ENCODE measurements around the gene NPPB. TPM values are rescaled to one million over a fixed set of nuclear protein-coding genes. Genes with fewer than 3 reads are reported as not detected.
"Not testable (repeated sequence)": the region's sequence is repeated elsewhere in the genome, so short reads cannot be mapped to it uniquely, and the experiment has no call there.

The NPPB gene
- polyA plus RNA-seq, 1 donor from 2014 or later = not detected

GRCh38 chr1:11904978-11905377 is 46.2 kb upstream of the NPPB start:
- Histone ChIP-seq H3K27me3 (ENCODE audit: insufficient read depth, low read depth, low read length) (no peaks in the 10 kb centered on the region), H3K9ac (ENCODE audit: low read length) (no peak overlapping the region), H3K9me3 (ENCODE audit: low read length) (no peaks in the 10 kb centered on the region)

GRCh38 chr1:11904156-11904555 is 45.4 kb upstream of the NPPB start:
- not testable (repeated sequence) for H3K79me2 ChIP-seq (replicated peaks; ENCODE audit: insufficient read depth, low read length); H3K4me3 ChIP-seq (ENCODE audit: low read length); H3K27me3 ChIP-seq (ENCODE audit: insufficient read depth, low read depth, low read length); H3K36me3 ChIP-seq (ENCODE audit: insufficient read depth, low read length); H3K9ac ChIP-seq (ENCODE audit: low read length); H3F3A ChIP-seq (ENCODE audit: insufficient read depth, low read length, poor library complexity, severe bottlenecking); H3K4me2 ChIP-seq (ENCODE audit: low read length); H3K9me2 ChIP-seq (ENCODE audit: insufficient read depth, low read length); H3K9me3 ChIP-seq (ENCODE audit: low read length); H3K27ac ChIP-seq (ENCODE audit: low read length); H2AFZ ChIP-seq (ENCODE audit: low read depth, low read length); H4K20me1 ChIP-seq (ENCODE audit: insufficient read depth)

More at GRCh38 chr1:11904978-11905377, 46.2 kb upstream of the NPPB start:
- Histone ChIP-seq H4K20me1 (ENCODE audit: insufficient read depth) (no peaks in the 10 kb centered on the region), H3K4me2 (ENCODE audit: low read length) (no peak overlapping the region), H2AFZ (ENCODE audit: low read depth, low read length) (no peak overlapping the region), H3K9me2 (ENCODE audit: insufficient read depth, low read length) (no peaks in the 10 kb centered on the region), H3K79me2 (replicated peaks; ENCODE audit: insufficient read depth, low read length) (no peaks in the 10 kb centered on the region), H3K36me3 (ENCODE audit: insufficient read depth, low read length) (no peaks in the 10 kb centered on the region), H3K27ac (ENCODE audit: low read length) (no peak overlapping the region), H3K4me3 (ENCODE audit: low read length) (no peak overlapping the region), H3F3A (ENCODE audit: insufficient read depth, low read length, poor library complexity, severe bottlenecking) (no peaks in the 10 kb centered on the region)
- TF ChIP-seq SMC3 (conservative IDR thresholded peaks at IDR 0.05; ENCODE audit: poor library complexity) = no peak
- TF ChIP-seq POLR2AphosphoS5 (IDR thresholded peaks at IDR 0.05) = no peak
- TF ChIP-seq MXI1 (conservative IDR thresholded peaks at IDR 0.05; ENCODE audit: poor library complexity, severe bottlenecking) = no peak
- no peak for TF ChIP-seq RAD21 (conservative IDR thresholded peaks at IDR 0.05)
- no peak for TF ChIP-seq REST (IDR thresholded peaks at IDR 0.05; ENCODE audit: borderline replicate concordance)
- no peak for TF ChIP-seq EZH2 (IDR thresholded peaks at IDR 0.05; ENCODE audit: borderline replicate concordance, insufficient read depth, low read length, poor library complexity, severe bottlenecking)
- no peak for TF ChIP-seq EP300 (conservative IDR thresholded peaks at IDR 0.05; ENCODE audit: poor library complexity, severe bottlenecking)
- TF ChIP-seq CTCF (IDR thresholded peaks at IDR 0.05; ENCODE audit: poor library complexity, severe bottlenecking) = no peak
- TF ChIP-seq TAF1 (IDR thresholded peaks at IDR 0.05; ENCODE audit: low read depth) = no peak

GRCh38 chr1:11903210-11903609 is 44.5 kb upstream of the NPPB start:
- Histone ChIP-seq H3K27me3 (ENCODE audit: insufficient read depth, low read depth, low read length) (peaks cover 15% of the 10 kb centered on the region), H3K27ac (ENCODE audit: low read length) (no peak overlapping the region), H4K20me1 (ENCODE audit: insufficient read depth) (no peaks in the 10 kb centered on the region), H3K4me2 (ENCODE audit: low read length) (no peak overlapping the region), H3K36me3 (ENCODE audit: insufficient read depth, low read length) (no peaks in the 10 kb centered on the region), H3K9me2 (ENCODE audit: insufficient read depth, low read length) (no peaks in the 10 kb centered on the region), H2AFZ (ENCODE audit: low read depth, low read length) (no peak overlapping the region), H3K9ac (ENCODE audit: low read length) (no peak overlapping the region), H3K79me2 (replicated peaks; ENCODE audit: insufficient read depth, low read length) (no peaks in the 10 kb centered on the region), H3F3A (ENCODE audit: insufficient read depth, low read length, poor library complexity, severe bottlenecking) (no peaks in the 10 kb centered on the region), H3K9me3 (ENCODE audit: low read length) (no peaks in the 10 kb centered on the region), H3K4me3 (ENCODE audit: low read length) (no peak overlapping the region)
- TF ChIP-seq EZH2 (IDR thresholded peaks at IDR 0.05; ENCODE audit: borderline replicate concordance, insufficient read depth, low read length, poor library complexity, severe bottlenecking) = no peak
- no peak for TF ChIP-seq CTCF (IDR thresholded peaks at IDR 0.05; ENCODE audit: poor library complexity, severe bottlenecking)
- TF ChIP-seq MXI1 (conservative IDR thresholded peaks at IDR 0.05; ENCODE audit: poor library complexity, severe bottlenecking) = no peak
- no peak for TF ChIP-seq SMC3 (conservative IDR thresholded peaks at IDR 0.05; ENCODE audit: poor library complexity)
- TF ChIP-seq TAF1 (IDR thresholded peaks at IDR 0.05; ENCODE audit: low read depth) = no peak
- no peak for TF ChIP-seq REST (IDR thresholded peaks at IDR 0.05; ENCODE audit: borderline replicate concordance)
- TF ChIP-seq POLR2AphosphoS5 (IDR thresholded peaks at IDR 0.05) = no peak
- TF ChIP-seq EP300 (conservative IDR thresholded peaks at IDR 0.05; ENCODE audit: poor library complexity, severe bottlenecking) = no peak
- no peak for TF ChIP-seq RAD21 (conservative IDR thresholded peaks at IDR 0.05)

All from neural cell (in vitro differentiated cells).